ENCODE data around the gene ZNF764.

ZNF764 gene

GRCh38 chr16:30554557-30555314 lies 3.4 kb downstream of the ZNF764 start:
- TF ChIP-seq ZNF274 (IDR thresholded peaks at IDR 0.05; ENCODE audit: low read depth, low read length) (no peak), YY1 (IDR thresholded peaks at IDR 0.05; ENCODE audit: insufficient read depth, insufficient read length) (no peak), SUZ12 (IDR thresholded peaks at IDR 0.05; ENCODE audit: extremely low read depth, insufficient read depth, insufficient read length) (no peak)
- no peak overlapping the region for H3K9ac ChIP-seq (ENCODE audit: insufficient read length, low read depth)
- H3K36me3 ChIP-seq (ENCODE audit: insufficient read depth, insufficient read length, low read length), result peaks cover 42% of the 10 kb centered on the region
- H3K9me3 ChIP-seq (ENCODE audit: insufficient read depth, low read length), result no peaks in the 10 kb centered on the region
- H3K4me1 ChIP-seq (ENCODE audit: insufficient read depth, insufficient read length), result peaks cover 19% of the 10 kb centered on the region
- H3K4me3 ChIP-seq (ENCODE audit: insufficient read length, low read depth), result no peak overlapping the region
- H3K27me3 ChIP-seq (ENCODE audit: insufficient read depth, insufficient read length), result no peaks in the 10 kb centered on the region
- no peak for DNase-seq (ENCODE audit: low read depth, low spot score)

GRCh38 chr16:30553393-30553899 lies 4.7 kb downstream of the ZNF764 start:
- Histone ChIP-seq H3K4me1 (ENCODE audit: insufficient read depth, insufficient read length) (peaks cover 25% of the 10 kb centered on the region), H3K27me3 (ENCODE audit: insufficient read depth, insufficient read length) (no peaks in the 10 kb centered on the region), H3K9ac (ENCODE audit: insufficient read length, low read depth) (no peak overlapping the region), H3K36me3 (ENCODE audit: insufficient read depth, insufficient read length, low read length) (peaks cover 42% of the 10 kb centered on the region), H3K9me3 (ENCODE audit: insufficient read depth, low read length) (no peaks in the 10 kb centered on the region), H3K4me3 (ENCODE audit: insufficient read length, low read depth) (no peak overlapping the region)
- no peak for DNase-seq (ENCODE audit: low read depth, low spot score)
- no peak for TF ChIP-seq SUZ12 (IDR thresholded peaks at IDR 0.05; ENCODE audit: extremely low read depth, insufficient read depth, insufficient read length)
- TF ChIP-seq YY1 (IDR thresholded peaks at IDR 0.05; ENCODE audit: insufficient read depth, insufficient read length), result no peak
- TF ChIP-seq ZNF274 (IDR thresholded peaks at IDR 0.05; ENCODE audit: low read depth, low read length), result no peak

GRCh38 chr16:30552956-30553355 lies 5.2 kb downstream of the ZNF764 start:
- Histone ChIP-seq H3K9me3 (ENCODE audit: insufficient read depth, low read length) (no peaks in the 10 kb centered on the region), H3K9ac (ENCODE audit: insufficient read length, low read depth) (no peak overlapping the region), H3K36me3 (ENCODE audit: insufficient read depth, insufficient read length, low read length) (peaks cover 42% of the 10 kb centered on the region), H3K4me1 (ENCODE audit: insufficient read depth, insufficient read length) (peaks cover 26% of the 10 kb centered on the region), H3K27me3 (ENCODE audit: insufficient read depth, insufficient read length) (no peaks in the 10 kb centered on the region), H3K4me3 (ENCODE audit: insufficient read length, low read depth) (no peak overlapping the region)
- DNase-seq (ENCODE audit: low read depth, low spot score), result no peak
- TF ChIP-seq ZNF274 (IDR thresholded peaks at IDR 0.05; ENCODE audit: low read depth, low read length), result no peak
- no peak for TF ChIP-seq SUZ12 (IDR thresholded peaks at IDR 0.05; ENCODE audit: extremely low read depth, insufficient read depth, insufficient read length)
- TF ChIP-seq YY1 (IDR thresholded peaks at IDR 0.05; ENCODE audit: insufficient read depth, insufficient read length), result no peak

- no peaks in the 10 kb centered on the region for H3K9me3 ChIP-seq (ENCODE audit: insufficient read depth, low read length)
- no peak for DNase-seq (ENCODE audit: low read depth, low spot score)
- peaks cover 42% of the 10 kb centered on the region for H3K36me3 ChIP-seq (ENCODE audit: insufficient read depth, insufficient read length, low read length)
- TF ChIP-seq SUZ12 (IDR thresholded peaks at IDR 0.05; ENCODE audit: extremely low read depth, insufficient read depth, insufficient read length) (no peak), ZNF274 (IDR thresholded peaks at IDR 0.05; ENCODE audit: low read depth, low read length) (no peak), YY1 (IDR thresholded peaks at IDR 0.05; ENCODE audit: insufficient read depth, insufficient read length) (no peak)
- no peak overlapping the region for H3K4me3 ChIP-seq (ENCODE audit: insufficient read length, low read depth)
- H3K9ac ChIP-seq (ENCODE audit: insufficient read length, low read depth), result no peak overlapping the region
- H3K27me3 ChIP-seq (ENCODE audit: insufficient read depth, insufficient read length), result no peaks in the 10 kb centered on the region
- peaks cover 27% of the 10 kb centered on the region for H3K4me1 ChIP-seq (ENCODE audit: insufficient read depth, insufficient read length)
Observed at GRCh38 chr16:30551781-30552180, 6.4 kb downstream of the ZNF764 start.

GRCh38 chr16:30548416-30549253 lies 9.5 kb downstream of the ZNF764 start:
- no peaks in the 10 kb centered on the region for H3K9me3 ChIP-seq (ENCODE audit: insufficient read depth, low read length)
- H3K4me1 ChIP-seq (ENCODE audit: insufficient read depth, insufficient read length), result peaks cover 33% of the 10 kb centered on the region
- TF ChIP-seq ZNF274 (IDR thresholded peaks at IDR 0.05; ENCODE audit: low read depth, low read length) (no peak), SUZ12 (IDR thresholded peaks at IDR 0.05; ENCODE audit: extremely low read depth, insufficient read depth, insufficient read length) (no peak), YY1 (IDR thresholded peaks at IDR 0.05; ENCODE audit: insufficient read depth, insufficient read length) (no peak)
- H3K27me3 ChIP-seq (ENCODE audit: insufficient read depth, insufficient read length), result no peaks in the 10 kb centered on the region
- H3K9ac ChIP-seq (ENCODE audit: insufficient read length, low read depth), result no peak overlapping the region
- H3K4me3 ChIP-seq (ENCODE audit: insufficient read length, low read depth), result no peak overlapping the region
- DNase-seq (ENCODE audit: low read depth, low spot score), result no peak
- peaks cover 12% of the 10 kb centered on the region for H3K36me3 ChIP-seq (ENCODE audit: insufficient read depth, insufficient read length, low read length)

- H3K9ac ChIP-seq (ENCODE audit: insufficient read length, low read depth), result no peak overlapping the region
- no peak for DNase-seq (ENCODE audit: low read depth, low spot score)
- no peak overlapping the region for H3K4me3 ChIP-seq (ENCODE audit: insufficient read length, low read depth)
- no peaks in the 10 kb centered on the region for H3K36me3 ChIP-seq (ENCODE audit: insufficient read depth, insufficient read length, low read length)
- H3K9me3 ChIP-seq (ENCODE audit: insufficient read depth, low read length), result no peaks in the 10 kb centered on the region
- peaks cover 38% of the 10 kb centered on the region for H3K4me1 ChIP-seq (ENCODE audit: insufficient read depth, insufficient read length)
- TF ChIP-seq ZNF274 (IDR thresholded peaks at IDR 0.05; ENCODE audit: low read depth, low read length) (no peak), YY1 (IDR thresholded peaks at IDR 0.05; ENCODE audit: insufficient read depth, insufficient read length) (no peak), SUZ12 (IDR thresholded peaks at IDR 0.05; ENCODE audit: extremely low read depth, insufficient read depth, insufficient read length) (no peak)
- H3K27me3 ChIP-seq (ENCODE audit: insufficient read depth, insufficient read length), result no peaks in the 10 kb centered on the region
Observed at GRCh38 chr16:30546115-30546514, 12.1 kb downstream of the ZNF764 start.

GRCh38 chr16:30543067-30543466 lies 15.1 kb downstream of the ZNF764 start:
- Histone ChIP-seq H3K9ac (ENCODE audit: insufficient read length, low read depth) (no peak overlapping the region), H3K9me3 (ENCODE audit: insufficient read depth, low read length) (no peaks in the 10 kb centered on the region), H3K36me3 (ENCODE audit: insufficient read depth, insufficient read length, low read length) (peaks cover 9% of the 10 kb centered on the region), H3K27me3 (ENCODE audit: insufficient read depth, insufficient read length) (no peaks in the 10 kb centered on the region), H3K4me1 (ENCODE audit: insufficient read depth, insufficient read length) (peaks cover 34% of the 10 kb centered on the region), H3K4me3 (ENCODE audit: insufficient read length, low read depth) (no peak overlapping the region)
- TF ChIP-seq ZNF274 (IDR thresholded peaks at IDR 0.05; ENCODE audit: low read depth, low read length), result no peak
- TF ChIP-seq SUZ12 (IDR thresholded peaks at IDR 0.05; ENCODE audit: extremely low read depth, insufficient read depth, insufficient read length), result no peak
- DNase-seq (ENCODE audit: low read depth, low spot score), result no peak
